Suprapubic skin (tissue), 4 donors: ENCODE results near the gene PRMT7.

Experiments
- CTCF ChIP-seq, 2 donors: fragments of 200-600 bp in 1 of 2; fragments of 450-650 bp in 1 of 2; sonication (generic) in 1 of 2; IDR thresholded peaks; one replicate each; pipeline ENCODE4 v1.5.1; 2016 to 2019; ENCODE audit warnings: antibody characterized with exemption in 2 of 2, mild to moderate bottlenecking in 1 of 2, moderate library complexity in 1 of 2
- EP300 ChIP-seq: sonication (generic); formaldehyde crosslinking; IDR thresholded peaks from one replicate; pipeline ENCODE4 v1.6.1; 2017; ENCODE audit warnings: antibody characterized with exemption
- POLR2A ChIP-seq, 2 donors: fragments of 450-650 bp; IDR thresholded peaks; one replicate each; pipeline ENCODE4 v1.6.1; 2017; ENCODE audit warnings: antibody characterized with exemption in 2 of 2, mild to moderate bottlenecking in 2 of 2, moderate library complexity in 2 of 2
- POLR2AphosphoS5 ChIP-seq, 3 donors: sonication (generic); formaldehyde crosslinking; IDR thresholded peaks; one replicate each; pipeline ENCODE4 v1.6.1; 2017; ENCODE audit warnings: antibody characterized with exemption in 3 of 3

- TF ChIP-seq CTCF (IDR thresholded peaks at IDR 0.05): no peak
- TF ChIP-seq POLR2A (IDR thresholded peaks at IDR 0.05): no peak
- TF ChIP-seq POLR2AphosphoS5 (IDR thresholded peaks at IDR 0.05): no peak
- no peak for TF ChIP-seq EP300
These were observed 60.4 kb downstream of the PRMT7 start for GRCh38 chr16:68371276-68371651.
